Osteocyte (in vitro differentiated cells): ENCODE measurements around the gene AOX1. TPM values are rescaled to one million over a fixed set of nuclear protein-coding genes. Genes with fewer than 3 reads are reported as not detected.

Experiments used
- DNase-seq: peaks from one replicate; pipeline ENCODE4 v3.0.0; 2021; ENCODE audit warnings: mixed read lengths; ENCODE audit not compliant: unreplicated experiment; ENCODE audit errors: extremely low spot score
- H3K27ac Mint-ChIP-seq: one replicate; pipeline ENCODE4 v1.8.0; 2021; ENCODE audit warnings: mild to moderate bottlenecking, mixed read lengths; ENCODE audit not compliant: unreplicated experiment
- H3K27me3 Mint-ChIP-seq: one replicate; pipeline ENCODE4 v1.8.0; 2021; ENCODE audit warnings: mixed read lengths; ENCODE audit not compliant: unreplicated experiment
- H3K36me3 Mint-ChIP-seq: one replicate; pipeline ENCODE4 v1.8.0; 2021; ENCODE audit warnings: mixed read lengths; ENCODE audit not compliant: unreplicated experiment
- H3K4me1 Mint-ChIP-seq: one replicate; pipeline ENCODE4 v1.8.0; 2021; ENCODE audit warnings: mixed read lengths; ENCODE audit not compliant: unreplicated experiment
- H3K4me3 Mint-ChIP-seq: one replicate; pipeline ENCODE4 v1.8.0; 2021; ENCODE audit warnings: mild to moderate bottlenecking, moderate library complexity, mixed read lengths; ENCODE audit not compliant: unreplicated experiment
- H3K9me3 Mint-ChIP-seq: one replicate; pipeline ENCODE4 v1.8.0; 2021; ENCODE audit warnings: mixed read lengths; ENCODE audit not compliant: unreplicated experiment
- CTCF ChIP-seq: fragments of 200-600 bp; sonication (generic); IDR thresholded peaks from 2 replicates; pipeline ENCODE4 v1.5.0; 2021; ENCODE audit warnings: antibody characterized with exemption, mild to moderate bottlenecking, moderate library complexity
- total RNA-seq: library from RNA; stranded (reverse); gene quantifications from 2 replicates; pipeline ENCODE4 v1.2.1, GENCODE V29; 2021

Gene AOX1
- total RNA-seq, 1 donor from 2014 or later: 1.7 TPM

GRCh38 chr2:200669308-200669707 is 83.5 kb downstream of the AOX1 start:
- no peak for TF ChIP-seq CTCF
- no peak overlapping the region for H3K27ac Mint-ChIP-seq
- no peaks in the 10 kb centered on the region for H3K9me3 Mint-ChIP-seq
- H3K4me1 Mint-ChIP-seq: no peaks in the 10 kb centered on the region
- no peaks in the 10 kb centered on the region for H3K27me3 Mint-ChIP-seq
- H3K4me3 Mint-ChIP-seq: no peak overlapping the region
- DNase-seq: no peak
- no peaks in the 10 kb centered on the region for H3K36me3 Mint-ChIP-seq

GRCh38 chr2:200670313-200670712 is 84.5 kb downstream of the AOX1 start:
- H3K4me3 Mint-ChIP-seq: no peak overlapping the region
- no peaks in the 10 kb centered on the region for H3K36me3 Mint-ChIP-seq
- no peaks in the 10 kb centered on the region for H3K27me3 Mint-ChIP-seq
- no peak for TF ChIP-seq CTCF
- no peaks in the 10 kb centered on the region for H3K9me3 Mint-ChIP-seq
- no peaks in the 10 kb centered on the region for H3K4me1 Mint-ChIP-seq
- no peak for DNase-seq
- no peak overlapping the region for H3K27ac Mint-ChIP-seq

GRCh38 chr2:200670751-200671150 is 84.9 kb downstream of the AOX1 start:
- no peak overlapping the region for H3K4me3 Mint-ChIP-seq
- no peaks in the 10 kb centered on the region for H3K27me3 Mint-ChIP-seq
- H3K27ac Mint-ChIP-seq: no peak overlapping the region
- H3K9me3 Mint-ChIP-seq: no peaks in the 10 kb centered on the region
- H3K36me3 Mint-ChIP-seq: no peaks in the 10 kb centered on the region
- no peaks in the 10 kb centered on the region for H3K4me1 Mint-ChIP-seq
- no peak for DNase-seq
- no peak for TF ChIP-seq CTCF

GRCh38 chr2:200673191-200673590 is 87.4 kb downstream of the AOX1 start:
- H3K27ac Mint-ChIP-seq: no peak overlapping the region
- H3K36me3 Mint-ChIP-seq: no peaks in the 10 kb centered on the region
- H3K4me3 Mint-ChIP-seq: no peak overlapping the region
- TF ChIP-seq CTCF: no peak
- H3K4me1 Mint-ChIP-seq: peaks cover 7% of the 10 kb centered on the region
- H3K9me3 Mint-ChIP-seq: no peaks in the 10 kb centered on the region
- H3K27me3 Mint-ChIP-seq: peaks cover 2% of the 10 kb centered on the region
- DNase-seq: no peak

- Mint-ChIP-seq H3K27me3 (peaks cover 2% of the 10 kb centered on the region), H3K27ac (no peak overlapping the region), H3K9me3 (no peaks in the 10 kb centered on the region), H3K4me1 (peaks cover 9% of the 10 kb centered on the region), H3K4me3 (no peak overlapping the region), H3K36me3 (no peaks in the 10 kb centered on the region)
- no peak for DNase-seq
- no peak for TF ChIP-seq CTCF
Measured at GRCh38 chr2:200674837-200675236, 89.0 kb downstream of the AOX1 start.
